ENCODE measurements around the gene SCUBE2. TPM values are rescaled to one million over a fixed set of nuclear protein-coding genes. Genes with fewer than 3 reads are reported as not detected.

The SCUBE2 gene
- total and polyA plus RNA-seq, 5 donors: 0.18 to 3.6 (median 1.6) TPM

GRCh38 chr11:9089636-9090035 is 1.8 kb downstream of the SCUBE2 start:
- no peaks in the 10 kb centered on the region for H3K4me1 ChIP-seq (ENCODE audit: control insufficient read depth, insufficient read depth, low read length)
- H3K4me3 ChIP-seq (ENCODE audit: low read length): no peak overlapping the region
- ATAC-seq (peak in 1 of 2 donors; percentile 22), DNase-seq (no peak)
- intact Hi-C loops (cut with DNase I): no loop called here
- H3K27me3 ChIP-seq (ENCODE audit: control insufficient read depth, insufficient read depth): no peaks in the 10 kb centered on the region
- no peak overlapping the region for H3K27ac ChIP-seq (ENCODE audit: low read length)
- 91% methylated on average over 6 of the region's 6 CpGs for WGBS
- no peaks in the 10 kb centered on the region for H3K9me3 ChIP-seq (ENCODE audit: control insufficient read depth, low read length)

- Histone ChIP-seq H3K4me1 (ENCODE audit: control insufficient read depth, insufficient read depth, low read length) (no peaks in the 10 kb centered on the region), H3K9me3 (ENCODE audit: control insufficient read depth, low read length) (no peaks in the 10 kb centered on the region), H3K27me3 (ENCODE audit: control insufficient read depth, insufficient read depth) (no peaks in the 10 kb centered on the region), H3K4me3 (ENCODE audit: low read length) (no peak overlapping the region), H3K27ac (ENCODE audit: low read length) (no peak overlapping the region)
- intact Hi-C loops (cut with DNase I): no loop called here
- no peak for ATAC-seq
- WGBS: 84% methylated on average over 3 of the region's 3 CpGs
- DNase-seq: no peak
Measured at GRCh38 chr11:9089061-9089460, 2.3 kb downstream of the SCUBE2 start.

- intact Hi-C loops (cut with DNase I): no loop called here
- Histone ChIP-seq H3K4me3 (ENCODE audit: low read length) (no peak overlapping the region), H3K9me3 (ENCODE audit: control insufficient read depth, low read length) (no peaks in the 10 kb centered on the region), H3K27ac (ENCODE audit: low read length) (no peak overlapping the region), H3K4me1 (ENCODE audit: control insufficient read depth, insufficient read depth, low read length) (no peaks in the 10 kb centered on the region), H3K27me3 (ENCODE audit: control insufficient read depth, insufficient read depth) (no peaks in the 10 kb centered on the region)
- WGBS: 96% methylated on average over 4 of the region's 4 CpGs
- ATAC-seq: no peak
- DNase-seq: no peak
Measured at GRCh38 chr11:9082575-9082974, 8.8 kb downstream of the SCUBE2 start.

- no peak for ATAC-seq
Measured at GRCh38 chr11:9081153-9081552, 10.2 kb downstream of the SCUBE2 start.

GRCh38 chr11:9078113-9079086 is 13.0 kb downstream of the SCUBE2 start:
- 84% methylated on average over 5 of the region's 5 CpGs for WGBS
- no peaks in the 10 kb centered on the region for H3K27me3 ChIP-seq (ENCODE audit: control insufficient read depth, insufficient read depth)
- no peaks in the 10 kb centered on the region for H3K4me1 ChIP-seq (ENCODE audit: control insufficient read depth, insufficient read depth, low read length)
- intact Hi-C loops (cut with DNase I): no loop called here
- no peak overlapping the region for H3K4me3 ChIP-seq (ENCODE audit: low read length)
- H3K9me3 ChIP-seq (ENCODE audit: control insufficient read depth, low read length): no peaks in the 10 kb centered on the region
- no peak for ATAC-seq
- no peak overlapping the region for H3K27ac ChIP-seq (ENCODE audit: low read length)
- no peak for DNase-seq

More at GRCh38 chr11:9081153-9081552, 10.2 kb downstream of the SCUBE2 start:
- Histone ChIP-seq H3K9me3 (ENCODE audit: control insufficient read depth, low read length) (no peaks in the 10 kb centered on the region), H3K4me1 (ENCODE audit: control insufficient read depth, insufficient read depth, low read length) (no peaks in the 10 kb centered on the region), H3K27me3 (ENCODE audit: control insufficient read depth, insufficient read depth) (no peaks in the 10 kb centered on the region), H3K27ac (ENCODE audit: low read length) (no peak overlapping the region), H3K4me3 (ENCODE audit: low read length) (no peak overlapping the region)
- WGBS: 69% methylated on average over 1 of the region's 1 CpG
- no peak for DNase-seq
- intact Hi-C loops (cut with DNase I): no loop called here

- H3K4me1 ChIP-seq (ENCODE audit: control insufficient read depth, insufficient read depth, low read length): no peaks in the 10 kb centered on the region
- no peak for DNase-seq
- no peaks in the 10 kb centered on the region for H3K9me3 ChIP-seq (ENCODE audit: control insufficient read depth, low read length)
- intact Hi-C loops (cut with DNase I): no loop called here
- WGBS: 65% methylated on average over 2 of the region's 2 CpGs
- H3K27me3 ChIP-seq (ENCODE audit: control insufficient read depth, insufficient read depth): no peaks in the 10 kb centered on the region
- no peak overlapping the region for H3K27ac ChIP-seq (ENCODE audit: low read length)
- H3K4me3 ChIP-seq (ENCODE audit: low read length): no peak overlapping the region
- ATAC-seq: peak; percentile 37
Measured at GRCh38 chr11:9077164-9077563, 14.2 kb downstream of the SCUBE2 start.

- WGBS: 62% methylated on average over 3 of the region's 3 CpGs
- no peak for DNase-seq
- H3K4me1 ChIP-seq (ENCODE audit: control insufficient read depth, insufficient read depth, low read length): no peaks in the 10 kb centered on the region
- intact Hi-C loops (cut with DNase I): no loop called here
- no peak overlapping the region for H3K27ac ChIP-seq (ENCODE audit: low read length)
- no peak for ATAC-seq
- no peak overlapping the region for H3K4me3 ChIP-seq (ENCODE audit: low read length)
- no peaks in the 10 kb centered on the region for H3K27me3 ChIP-seq (ENCODE audit: control insufficient read depth, insufficient read depth)
- H3K9me3 ChIP-seq (ENCODE audit: control insufficient read depth, low read length): no peaks in the 10 kb centered on the region
Measured at GRCh38 chr11:9076661-9077060, 14.7 kb downstream of the SCUBE2 start.

- no peaks in the 10 kb centered on the region for H3K27me3 ChIP-seq (ENCODE audit: control insufficient read depth, insufficient read depth)
- WGBS: 87% methylated on average over 3 of the region's 3 CpGs
- H3K4me1 ChIP-seq (ENCODE audit: control insufficient read depth, insufficient read depth, low read length): no peaks in the 10 kb centered on the region
- intact Hi-C loops (cut with DNase I): no loop called here
- H3K27ac ChIP-seq (ENCODE audit: low read length): no peak overlapping the region
- ATAC-seq (peak in 1 of 2 donors; percentile 25), DNase-seq (no peak)
- H3K4me3 ChIP-seq (ENCODE audit: low read length): no peak overlapping the region
- H3K9me3 ChIP-seq (ENCODE audit: control insufficient read depth, low read length): no peaks in the 10 kb centered on the region
Measured at GRCh38 chr11:9076046-9076445, 15.4 kb downstream of the SCUBE2 start.

GRCh38 chr11:9075556-9075955 is 15.8 kb downstream of the SCUBE2 start:
- ATAC-seq (peak; percentile 49 to 66), DNase-seq (peak in 2 of 3 donors; percentile 35 to 69)
- Histone ChIP-seq H3K4me1 (ENCODE audit: control insufficient read depth, insufficient read depth, low read length) (no peaks in the 10 kb centered on the region), H3K9me3 (ENCODE audit: control insufficient read depth, low read length) (no peaks in the 10 kb centered on the region), H3K4me3 (ENCODE audit: low read length) (no peak overlapping the region), H3K27ac (ENCODE audit: low read length) (no peak overlapping the region), H3K27me3 (ENCODE audit: control insufficient read depth, insufficient read depth) (no peaks in the 10 kb centered on the region)
- WGBS: 59% methylated on average over 4 of the region's 4 CpGs
- intact Hi-C loops (cut with DNase I): no loop called here

- ATAC-seq: no peak
- H3K9me3 ChIP-seq (ENCODE audit: control insufficient read depth, low read length): no peaks in the 10 kb centered on the region
- no peak for DNase-seq
- intact Hi-C loops (cut with DNase I): no loop called here
- H3K4me3 ChIP-seq (ENCODE audit: low read length): no peak overlapping the region
- H3K27ac ChIP-seq (ENCODE audit: low read length): no peak overlapping the region
- H3K4me1 ChIP-seq (ENCODE audit: control insufficient read depth, insufficient read depth, low read length): no peaks in the 10 kb centered on the region
- no peaks in the 10 kb centered on the region for H3K27me3 ChIP-seq (ENCODE audit: control insufficient read depth, insufficient read depth)
- WGBS: 85% methylated on average over 15 of the region's 15 CpGs
Measured at GRCh38 chr11:9074338-9075029, 16.9 kb downstream of the SCUBE2 start.

Data from right cardiac atrium (tissue), 5 donors.